ENCODE measurements around the gene SDK1.

DNA sequence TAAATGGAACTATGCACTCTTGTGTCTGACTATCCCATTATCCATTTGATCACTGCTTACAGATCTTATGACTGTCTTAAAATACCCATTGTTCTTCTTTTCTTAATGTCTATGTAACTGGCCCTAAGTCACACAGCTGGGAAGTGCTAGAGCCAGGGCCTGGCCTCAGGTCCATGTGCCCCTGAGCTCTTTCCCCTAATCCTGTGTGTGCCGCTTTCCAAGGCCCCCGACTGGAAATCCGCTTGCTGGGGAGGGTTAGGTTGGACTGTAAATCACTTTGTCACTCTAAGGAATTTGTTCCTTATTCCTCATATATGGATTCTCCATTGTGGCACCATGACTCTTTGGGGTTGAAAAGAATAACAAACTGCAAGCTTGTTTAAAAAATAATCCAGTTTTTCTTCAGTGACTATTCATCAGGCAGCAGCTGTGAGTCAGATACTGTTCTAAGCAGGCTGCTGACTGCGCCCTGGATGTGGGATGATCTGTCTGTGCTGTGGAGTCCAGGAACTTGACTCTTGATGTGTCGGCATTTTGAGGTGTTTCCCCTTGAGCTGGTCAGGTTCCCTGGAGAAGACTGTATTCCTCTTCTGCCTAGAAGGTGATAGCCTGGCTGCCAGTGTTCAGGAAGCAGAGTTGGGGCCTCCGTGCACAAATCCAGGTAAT is 236.3 kb downstream of the SDK1 start:
- TF ChIP-seq BHLHE40 (IDR thresholded peaks at IDR 0.05; ENCODE audit: low read depth, low read length) (no peak), CHD2 (IDR thresholded peaks at IDR 0.05; ENCODE audit: low read length, partially characterized antibody) (no peak), POLR2A (IDR thresholded peaks at IDR 0.05; ENCODE audit: low read length) (no peak), RAD21 (conservative IDR thresholded peaks at IDR 0.05 in 1 of 2, IDR thresholded peaks at IDR 0.05 in 1 of 2) (no peak), JUN (IDR thresholded peaks at IDR 0.05) (no peak), CEBPB (IDR thresholded peaks at IDR 0.05) (no peak)
- TF ChIP-seq, protein P1, sequence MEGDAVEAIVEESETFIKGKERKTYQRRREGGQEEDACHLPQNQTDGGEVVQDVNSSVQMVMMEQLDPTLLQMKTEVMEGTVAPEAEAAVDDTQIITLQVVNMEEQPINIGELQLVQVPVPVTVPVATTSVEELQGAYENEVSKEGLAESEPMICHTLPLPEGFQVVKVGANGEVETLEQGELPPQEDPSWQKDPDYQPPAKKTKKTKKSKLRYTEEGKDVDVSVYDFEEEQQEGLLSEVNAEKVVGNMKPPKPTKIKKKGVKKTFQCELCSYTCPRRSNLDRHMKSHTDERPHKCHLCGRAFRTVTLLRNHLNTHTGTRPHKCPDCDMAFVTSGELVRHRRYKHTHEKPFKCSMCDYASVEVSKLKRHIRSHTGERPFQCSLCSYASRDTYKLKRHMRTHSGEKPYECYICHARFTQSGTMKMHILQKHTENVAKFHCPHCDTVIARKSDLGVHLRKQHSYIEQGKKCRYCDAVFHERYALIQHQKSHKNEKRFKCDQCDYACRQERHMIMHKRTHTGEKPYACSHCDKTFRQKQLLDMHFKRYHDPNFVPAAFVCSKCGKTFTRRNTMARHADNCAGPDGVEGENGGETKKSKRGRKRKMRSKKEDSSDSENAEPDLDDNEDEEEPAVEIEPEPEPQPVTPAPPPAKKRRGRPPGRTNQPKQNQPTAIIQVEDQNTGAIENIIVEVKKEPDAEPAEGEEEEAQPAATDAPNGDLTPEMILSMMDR (IDR thresholded peaks at IDR 0.05) = no peak

Measured in A549 (cell line).